A172 (cell line): ENCODE data around the gene CD47. TPM values are rescaled to one million over a fixed set of nuclear protein-coding genes. Genes with fewer than 3 reads are reported as not detected.

Experiments used
- DNase-seq: peaks from one replicate; pipeline ENCODE4 v3.0.0-alpha.2; 2015; ENCODE audit warnings: low spot score
- total RNA-seq: library from RNA; depleted of rRNA; stranded (reverse); fragments of >200 nt; shearing (Covaris generic); gene quantifications from 2 replicates; pipeline ENCODE4 v1.2.3, GENCODE V29; 2014; rRNA removed

The CD47 gene
- total RNA-seq = 124 and 145 TPM in 2 replicates

DNA sequence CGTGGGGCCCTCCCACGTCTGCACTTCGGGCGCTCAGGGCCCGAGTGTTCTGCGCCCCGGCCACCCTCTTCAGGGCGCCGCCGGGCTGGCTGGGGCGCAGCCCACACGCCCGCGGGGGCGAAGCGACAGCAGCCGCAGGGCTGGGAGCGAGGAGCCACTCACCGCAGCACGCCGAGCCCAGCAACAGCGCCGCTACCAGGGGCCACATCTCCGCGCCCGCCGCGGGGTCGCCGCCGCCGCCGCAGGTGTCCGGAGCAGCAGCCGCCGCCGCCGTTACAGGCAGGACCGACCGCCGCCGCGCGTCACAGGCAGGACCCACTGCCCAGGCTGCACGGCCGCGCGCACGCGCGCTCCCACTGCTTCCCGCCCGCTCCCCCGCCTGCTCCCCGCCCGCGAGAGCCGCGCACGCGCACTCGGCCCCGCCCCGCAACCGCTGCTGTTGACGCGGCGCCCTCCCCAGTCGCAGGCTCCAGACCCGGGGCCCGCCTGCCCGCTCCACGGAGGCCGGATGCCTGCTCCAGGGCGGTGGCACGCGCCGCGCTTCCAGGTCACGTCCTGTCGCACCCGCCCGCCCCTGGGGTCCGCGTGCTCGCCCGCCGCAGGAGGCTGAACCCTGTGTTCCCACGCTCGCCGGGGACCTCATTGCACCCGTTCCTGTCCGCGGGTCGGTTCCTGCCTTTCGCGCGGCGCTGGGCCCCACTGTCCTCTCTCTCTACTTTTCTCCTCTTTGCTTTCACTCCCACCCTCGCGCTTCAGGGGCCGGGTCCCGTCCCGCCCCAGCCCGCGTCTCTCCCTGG lies at the start of gene CD47:
Gene CD47, minus strand, starts transcription at position 331 of the 797 bp plus-strand sequence. Its CDS starts 123 bp downstream, at position 208.
- DNase-seq = peak; percentile 81

DNA sequence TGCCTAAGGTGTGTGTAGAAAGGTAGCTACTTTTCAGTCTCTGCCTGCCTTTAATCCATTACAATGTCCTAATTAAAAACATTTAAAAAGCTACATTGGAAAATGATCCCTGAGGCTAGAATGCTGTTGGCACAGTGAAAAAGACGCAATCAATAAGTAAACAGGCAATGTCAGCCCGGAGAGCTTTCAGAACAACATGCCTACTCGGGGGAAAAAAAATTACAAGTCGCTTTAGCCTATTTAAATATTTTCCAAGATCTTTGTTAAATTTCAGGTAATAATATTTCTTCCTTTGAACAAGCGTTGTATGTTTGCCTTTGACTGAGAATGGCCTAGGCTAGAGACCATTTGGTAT lies 46.6 kb upstream of the CD47 start:
- DNase-seq = no peak

DNA sequence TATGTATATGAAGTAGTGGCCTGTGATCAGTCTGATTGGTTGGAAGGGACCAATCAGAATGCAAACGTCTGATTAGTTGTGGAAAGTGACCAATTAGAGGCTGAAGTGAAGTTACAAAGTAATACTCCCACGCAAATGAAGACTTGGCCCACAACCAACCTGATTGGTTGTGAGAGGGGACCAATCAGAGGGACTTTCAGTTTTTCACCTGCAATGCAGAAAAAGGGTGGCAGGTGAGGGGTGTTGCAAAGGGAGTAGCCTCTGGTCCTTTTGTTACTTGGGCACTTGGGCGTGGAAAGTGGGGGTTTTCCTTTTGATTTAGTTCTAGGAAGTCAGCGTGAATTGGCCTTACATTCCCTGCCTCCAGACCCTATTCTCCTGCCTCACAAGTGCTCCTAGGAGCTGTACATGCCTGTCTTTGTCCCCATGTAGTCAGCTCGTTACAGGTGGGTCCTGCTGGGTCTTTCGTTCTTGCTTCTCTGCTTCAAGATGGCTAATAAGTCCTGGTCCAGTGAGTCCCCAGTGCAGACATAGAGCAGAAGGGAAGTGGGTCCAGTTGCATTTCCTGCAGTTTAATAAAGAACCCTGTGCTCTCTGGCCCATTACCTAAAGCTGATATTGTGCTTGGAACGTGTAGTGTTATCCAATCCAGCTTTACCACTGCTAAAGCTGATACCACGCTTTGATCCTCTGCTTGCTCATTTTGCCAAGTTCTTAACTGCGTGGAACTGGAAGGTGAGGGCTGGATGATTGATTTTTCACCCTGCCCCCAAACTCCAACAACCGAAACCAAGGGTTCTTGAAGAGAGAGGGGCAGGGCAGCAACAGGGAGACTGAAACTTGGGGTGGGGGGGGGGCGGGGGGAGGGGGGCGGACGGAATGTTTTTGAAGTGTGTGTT lies 46.0 kb upstream of the CD47 start:
- DNase-seq = no peak

DNA sequence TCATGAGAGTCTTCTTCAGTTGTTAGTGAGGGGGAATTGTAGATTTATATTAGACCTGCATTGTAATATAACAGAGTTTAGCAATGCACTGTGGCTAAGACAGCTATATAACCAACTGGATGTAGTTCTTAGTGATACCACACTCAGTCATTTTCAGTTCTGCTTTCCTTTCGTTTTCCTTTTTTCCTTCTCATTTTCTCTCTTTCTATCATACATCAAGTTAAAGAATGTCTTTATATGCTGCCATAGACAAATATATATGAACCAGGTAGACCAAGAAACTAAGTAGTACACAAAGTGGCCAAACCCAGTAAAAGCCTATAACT lies 43.7 kb upstream of the CD47 start:
- DNase-seq = no peak

DNA sequence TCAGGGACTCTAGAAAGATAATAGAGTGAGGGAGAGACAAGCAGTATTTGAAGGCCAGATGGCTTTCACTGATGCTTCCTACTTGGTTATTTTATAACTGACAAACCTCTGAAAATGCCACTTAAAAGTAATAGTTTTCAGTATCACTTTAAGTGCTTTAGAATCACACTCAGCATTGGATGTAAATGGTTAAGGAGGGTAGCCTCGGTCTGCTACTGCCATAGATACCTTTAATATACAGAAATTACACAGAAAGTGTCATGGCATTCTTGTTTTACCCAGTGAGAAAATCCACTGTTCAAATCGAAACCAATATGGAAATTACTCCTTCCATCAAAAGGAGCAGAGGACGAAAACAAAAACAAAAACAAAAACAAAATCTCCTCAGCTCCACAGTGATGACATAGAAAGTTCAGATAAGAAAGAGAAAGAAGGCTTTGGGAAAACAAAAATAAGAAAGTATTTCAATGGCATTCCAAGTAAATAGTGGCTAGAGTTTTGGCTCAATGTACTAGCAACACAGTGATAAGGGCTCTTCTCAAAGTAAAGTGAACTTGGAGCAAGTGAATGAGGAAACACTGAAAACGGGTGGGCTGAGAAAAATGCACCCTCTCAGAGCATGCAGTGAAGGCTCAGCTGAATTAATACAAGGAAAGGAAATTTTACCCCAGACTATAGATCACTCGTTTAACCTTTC lies 43.2 kb upstream of the CD47 start:
- DNase-seq = no peak

DNA sequence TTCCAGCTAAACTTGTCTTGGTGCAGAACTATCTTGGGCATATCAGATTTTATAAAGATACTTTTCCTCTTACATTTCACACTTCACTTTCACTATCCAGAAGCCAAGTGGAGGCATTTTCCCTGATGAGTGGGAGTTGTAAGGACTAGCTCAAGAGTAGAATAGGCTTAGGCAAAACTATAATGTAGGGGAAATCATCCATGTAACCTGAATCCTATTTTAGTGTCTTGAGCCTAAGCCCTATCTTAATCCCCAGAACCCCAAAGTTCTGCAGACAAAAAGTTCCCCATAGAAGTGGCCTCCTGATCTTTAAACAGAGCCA lies 42.2 kb upstream of the CD47 start:
- DNase-seq = no peak

DNA sequence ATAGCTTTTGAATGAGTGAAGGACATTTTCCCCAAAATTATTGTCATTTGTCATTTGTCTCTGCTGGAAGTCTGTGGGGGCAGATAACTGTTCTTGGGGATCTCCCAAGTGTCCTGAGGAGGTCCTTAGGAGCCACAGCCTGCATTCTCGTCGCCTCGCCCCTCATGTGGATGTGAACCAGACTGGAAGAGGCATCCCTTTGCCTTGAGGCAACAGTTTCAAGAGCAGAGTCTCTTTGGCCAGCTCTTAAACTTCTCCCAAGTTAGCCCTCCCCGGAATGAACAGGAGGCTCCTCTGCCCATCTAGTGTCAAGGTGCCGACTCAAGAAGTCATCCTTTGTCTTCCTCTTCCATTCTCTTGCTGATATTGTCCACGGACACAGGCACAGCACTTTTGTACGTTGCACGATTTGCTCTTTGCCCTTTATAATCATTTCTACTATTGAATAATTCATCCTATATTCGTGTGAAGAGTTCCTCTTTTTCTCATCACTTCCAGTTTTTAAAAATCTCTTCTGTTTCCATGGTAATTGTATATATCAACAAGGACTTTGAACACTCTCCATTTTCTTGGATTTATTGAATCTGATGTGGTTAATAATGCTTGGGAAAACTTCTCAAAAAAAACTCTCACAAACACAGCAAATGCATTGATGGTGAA lies 40.8 kb upstream of the CD47 start:
- no peak for DNase-seq

DNA sequence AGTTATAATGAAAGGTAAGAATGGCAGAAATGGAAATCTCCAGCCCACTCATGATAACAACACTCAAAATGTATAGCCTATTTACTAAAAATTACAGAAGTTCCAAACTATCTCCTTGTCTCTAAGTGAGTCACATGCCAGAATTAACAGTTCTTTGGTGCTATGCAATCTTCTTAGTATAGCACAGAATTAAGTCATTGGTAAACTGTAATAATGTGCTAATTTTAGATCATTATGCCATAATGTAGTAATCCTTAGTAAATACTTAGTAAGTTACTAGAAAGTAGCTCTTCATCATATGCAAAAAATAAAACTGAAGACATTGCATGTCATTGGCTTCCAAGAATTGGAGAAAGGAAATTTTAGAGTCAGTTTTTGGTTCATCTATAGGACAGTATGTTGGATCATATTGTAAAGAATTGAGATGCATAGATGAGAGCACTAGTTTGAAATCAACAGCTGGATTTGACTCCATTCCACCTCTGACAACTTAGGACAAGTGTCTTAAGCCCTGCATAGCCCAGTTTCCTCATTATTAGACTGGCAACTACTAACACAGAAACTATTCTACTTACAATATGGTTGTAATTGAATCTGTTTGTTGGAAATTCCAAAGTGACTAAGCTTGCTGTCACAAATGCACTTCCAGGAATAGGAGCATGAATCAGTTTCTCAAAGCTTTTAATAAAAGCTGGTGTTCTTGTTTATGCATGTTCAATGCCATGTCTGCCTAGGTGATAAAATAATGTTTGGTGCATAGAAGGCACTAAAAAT lies 40.1 kb upstream of the CD47 start:
- DNase-seq = peak; percentile 78

DNA sequence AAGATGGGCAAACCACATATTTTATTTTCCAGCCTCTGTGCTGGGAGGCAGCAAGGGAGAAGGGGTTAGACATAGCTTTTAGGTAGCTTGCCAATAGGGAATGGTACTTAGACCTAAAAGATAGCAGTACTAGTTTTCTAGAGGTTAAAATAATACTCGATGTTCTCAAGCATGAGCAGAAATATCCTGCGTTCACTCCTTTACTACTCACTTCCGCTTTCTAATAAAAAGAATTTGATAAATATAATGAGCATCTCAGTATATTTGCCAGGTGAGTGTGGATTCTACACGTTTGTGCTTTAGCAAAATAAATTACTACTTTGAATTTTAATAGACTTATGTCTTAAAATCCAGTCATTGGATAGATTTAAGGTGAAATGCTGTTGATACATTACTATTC lies 39.4 kb upstream of the CD47 start:
- no peak for DNase-seq

DNA sequence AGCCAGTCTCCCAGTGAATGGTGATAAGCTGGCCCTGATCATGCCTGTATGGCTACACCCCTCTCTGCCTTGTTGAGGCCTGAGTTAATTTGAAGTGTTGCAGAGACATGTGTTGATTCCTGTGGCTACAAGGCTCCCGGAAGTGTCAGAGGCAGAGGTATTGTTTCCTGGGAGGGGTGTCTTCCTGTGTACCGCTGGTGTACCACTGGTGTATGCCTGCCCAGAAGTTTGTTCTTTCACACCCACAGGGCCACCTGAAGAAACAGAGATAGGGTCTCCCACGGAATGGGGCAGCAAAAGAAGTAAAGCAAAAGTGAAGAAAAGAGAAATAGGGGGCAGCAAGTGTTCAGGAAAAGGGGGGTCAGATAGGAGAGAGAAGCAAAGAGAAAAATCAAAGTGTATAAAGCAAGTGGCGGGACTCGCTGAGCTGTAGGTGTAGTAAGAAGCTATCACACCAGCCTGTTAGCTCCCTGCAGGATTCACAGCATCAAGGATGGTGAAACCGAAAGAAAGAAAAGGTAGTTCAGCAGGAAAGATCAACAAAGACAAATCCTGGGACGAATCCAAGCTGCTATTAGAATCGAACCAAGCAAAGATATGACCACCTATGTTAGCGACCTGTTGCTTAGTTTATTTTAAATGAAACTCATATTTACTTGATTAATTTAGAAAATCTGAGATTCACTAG lies 36.6 kb upstream of the CD47 start:
- DNase-seq = peak; percentile 17

DNA sequence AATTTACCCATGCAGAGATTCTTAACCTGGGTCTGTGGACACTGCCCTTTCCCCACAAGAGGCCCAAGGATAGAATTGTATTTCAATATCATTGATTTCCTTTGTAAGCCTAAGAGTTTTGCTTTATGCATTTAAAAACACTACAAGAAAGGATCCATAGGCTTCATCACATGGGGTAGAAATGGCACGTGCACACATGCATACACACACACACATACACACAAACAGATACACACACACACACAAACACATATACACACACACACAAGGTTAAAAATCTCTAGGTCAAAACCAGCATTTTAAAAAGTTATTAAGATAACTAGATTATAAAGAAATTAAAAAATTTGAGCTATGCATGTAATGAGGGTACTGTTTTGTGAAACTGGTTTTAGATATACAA lies 35.5 kb upstream of the CD47 start:
- no peak for DNase-seq

DNA sequence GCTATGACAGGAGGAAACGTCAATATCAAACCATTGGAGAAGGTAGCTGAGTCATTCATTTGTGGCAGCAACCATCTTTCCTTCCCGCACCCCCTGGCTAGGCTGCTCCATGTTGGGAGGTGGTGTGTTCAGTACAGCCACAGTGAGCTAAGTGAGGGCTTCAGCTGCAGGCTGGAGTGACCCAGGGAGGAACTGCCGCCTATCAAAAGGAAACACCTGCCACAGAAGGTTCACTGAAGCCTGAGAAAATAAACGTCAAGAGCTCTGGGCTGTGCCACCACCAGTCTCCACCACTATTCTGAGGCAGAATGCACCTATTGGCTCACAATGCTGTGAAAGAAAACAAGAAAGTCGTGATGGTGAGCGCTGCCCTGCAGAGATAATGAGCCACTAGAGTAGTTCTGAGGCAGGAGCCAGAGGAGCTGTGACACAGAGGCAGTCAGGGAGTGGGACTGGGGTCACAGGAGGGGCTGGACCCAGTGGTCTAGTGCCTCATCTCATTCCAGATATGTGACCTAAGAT lies 34.8 kb upstream of the CD47 start:
- no peak for DNase-seq

DNA sequence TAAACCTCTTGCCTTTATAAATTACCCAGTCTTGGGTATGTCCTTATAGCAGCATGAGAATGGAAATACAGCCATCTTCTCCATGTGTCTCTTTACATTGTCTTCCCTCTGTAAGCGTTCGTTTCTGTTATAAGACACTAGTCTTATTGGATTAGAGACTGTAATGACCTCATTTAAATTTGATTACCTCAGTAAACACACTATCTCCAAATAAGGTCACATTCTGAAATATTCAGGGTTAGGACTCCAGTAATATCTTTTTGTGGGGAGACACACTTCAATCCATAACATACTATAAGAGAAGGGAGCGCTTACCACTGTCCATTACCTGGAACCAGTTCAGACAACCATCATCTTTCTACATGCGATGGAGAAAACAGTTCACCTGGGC lies 34.3 kb upstream of the CD47 start:
- no peak for DNase-seq

DNA sequence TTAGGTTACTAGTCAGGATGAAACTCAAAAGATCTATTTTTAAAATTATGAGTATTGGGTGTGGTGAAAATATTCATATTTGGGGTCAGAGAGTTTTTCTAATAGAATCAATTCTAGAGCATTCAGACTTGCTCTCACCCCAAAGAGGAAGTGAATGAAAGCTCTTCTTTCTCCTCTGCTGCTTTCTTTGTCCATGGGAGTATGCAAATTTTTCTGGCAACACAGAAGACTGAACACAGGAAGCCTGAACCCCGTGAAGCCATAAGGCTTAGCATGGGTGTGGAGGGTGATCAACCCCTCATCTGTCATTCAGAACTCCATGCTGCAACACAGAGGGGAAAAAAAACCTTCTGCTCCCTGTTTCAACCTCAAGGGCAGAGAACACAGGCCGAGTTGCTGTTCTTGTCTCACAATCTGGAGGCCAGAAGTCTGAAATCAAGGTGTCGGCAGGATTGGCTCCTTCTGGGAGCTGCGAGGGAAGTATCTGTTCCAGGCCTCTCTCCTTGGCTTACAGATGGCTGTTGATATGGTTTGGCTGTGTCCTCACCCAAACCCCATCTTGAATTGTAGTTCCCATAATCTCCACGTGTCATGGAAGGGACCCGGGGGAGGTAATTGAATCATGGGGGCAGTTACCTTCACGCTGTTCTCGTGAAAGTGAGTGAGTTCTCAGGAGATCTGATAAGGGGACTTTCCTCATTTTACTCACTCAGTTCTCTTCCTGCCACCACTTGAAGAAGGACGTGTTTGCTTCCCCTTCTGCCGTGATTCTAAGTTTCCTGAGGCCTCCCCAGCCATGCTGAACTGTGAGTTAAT lies 33.7 kb upstream of the CD47 start:
- no peak for DNase-seq

DNA sequence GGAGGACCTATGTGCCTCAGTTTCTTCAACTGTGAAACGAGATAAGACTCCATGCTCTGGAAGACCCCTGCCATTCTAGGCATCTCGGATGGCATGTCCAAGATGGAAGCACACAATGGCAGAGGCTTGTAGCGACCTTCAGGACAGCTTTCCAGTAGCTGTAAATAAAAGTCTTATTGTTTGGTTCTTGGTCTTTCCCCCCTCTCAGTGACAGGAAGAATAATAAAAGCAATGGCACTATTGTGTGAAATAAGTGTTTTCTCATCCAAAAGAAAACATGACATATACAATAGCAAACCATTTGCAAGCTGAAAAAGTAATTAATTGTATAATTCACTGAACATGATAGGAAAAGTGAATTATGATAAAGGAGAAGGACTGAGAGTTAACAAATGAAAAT lies 32.5 kb upstream of the CD47 start:
- no peak for DNase-seq

DNA sequence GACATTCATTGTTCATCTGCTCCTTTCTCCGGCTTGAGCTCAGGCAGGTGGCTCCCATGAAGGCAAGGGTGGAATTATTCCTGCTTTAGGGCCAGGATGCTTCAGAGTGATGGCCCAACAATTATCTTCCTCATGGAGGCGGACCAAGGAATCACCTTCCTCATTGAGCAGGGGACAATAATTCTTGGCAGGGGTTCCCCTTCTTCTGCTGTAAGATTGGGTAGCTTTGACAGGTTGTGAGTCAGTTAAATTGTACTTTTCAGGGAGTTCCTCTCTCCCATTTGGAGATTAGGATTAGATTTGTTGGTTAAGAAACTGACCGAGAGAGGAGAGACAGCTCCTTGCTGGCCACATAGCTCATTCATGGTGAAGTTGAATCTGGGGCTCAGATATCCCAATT lies 31.4 kb upstream of the CD47 start:
- DNase-seq = no peak

DNA sequence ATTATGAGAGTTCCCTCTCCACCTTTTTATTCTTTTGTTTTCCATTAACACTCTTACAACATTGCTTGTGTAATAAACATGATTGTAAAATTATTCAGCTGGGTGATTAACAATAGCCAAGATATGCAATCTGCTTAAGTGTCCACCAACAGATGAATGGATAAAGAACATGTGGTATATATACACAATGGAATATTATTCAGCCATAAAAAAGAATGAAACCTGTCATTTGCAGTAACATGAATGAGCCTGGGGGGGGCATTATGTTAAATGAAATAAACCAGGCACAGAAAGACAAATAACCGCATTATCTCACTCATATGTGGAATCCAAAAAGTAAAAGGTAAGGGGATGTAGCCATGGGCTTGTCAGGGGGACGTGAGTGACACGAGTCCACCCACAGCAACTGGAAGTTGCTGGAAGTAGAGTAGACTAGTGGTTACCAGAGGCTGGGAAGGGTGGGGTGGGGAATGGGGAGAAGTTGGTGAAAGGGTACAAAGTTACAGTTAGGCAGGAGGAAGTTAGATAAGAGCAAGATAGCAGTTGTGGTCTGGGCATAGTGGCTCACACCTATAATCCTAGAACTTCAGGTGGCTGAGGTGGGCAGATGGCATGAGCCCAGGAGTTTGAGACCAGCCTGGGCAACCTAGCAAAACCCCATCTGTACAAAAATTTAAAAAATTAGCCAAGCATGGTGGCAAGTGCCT lies 28.7 kb upstream of the CD47 start:
- no peak for DNase-seq

DNA sequence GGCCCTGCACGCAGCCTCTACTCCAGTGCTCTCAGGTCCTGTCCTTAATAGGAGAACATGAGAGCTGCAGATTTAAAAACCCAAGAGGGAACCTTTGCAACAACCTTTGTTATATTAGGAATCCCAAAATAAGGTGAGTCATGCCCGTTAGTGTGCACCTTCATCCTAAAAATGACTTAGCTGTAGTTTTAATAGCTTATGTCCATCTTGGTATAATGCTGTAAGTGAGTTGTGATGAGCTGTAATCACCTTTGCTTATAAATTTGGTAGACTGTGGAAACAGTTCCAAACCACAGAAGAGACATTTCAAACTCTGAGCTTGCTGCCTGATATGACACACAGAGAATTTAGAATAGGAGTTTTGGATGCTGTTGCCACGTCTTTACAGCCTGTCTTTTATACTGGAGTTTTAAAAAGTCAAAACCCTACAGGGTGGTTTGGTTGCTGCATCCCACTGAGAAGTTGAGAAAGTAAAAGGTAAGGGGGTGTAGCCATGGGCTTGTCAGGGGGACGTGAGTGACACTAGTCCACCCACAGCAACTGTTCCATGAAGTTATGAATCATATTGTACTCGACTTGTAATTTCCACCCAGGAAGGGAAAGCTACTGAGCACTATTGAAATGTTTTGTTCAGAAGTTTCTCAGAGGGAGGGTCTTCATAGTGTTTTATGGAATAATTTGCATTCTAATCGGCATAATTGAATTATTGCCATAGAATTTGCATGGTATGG lies 27.4 kb upstream of the CD47 start:
- no peak for DNase-seq
